SK-N-SH (cell line): ENCODE data around the gene IL6ST.

Experiments
- CHD2 ChIP-seq: fragments of 150-350 bp; IDR thresholded peaks from 2 replicates; pipeline ENCODE4 v1.6.1; 2018; ENCODE audit warnings: low read length; ENCODE audit not compliant: partially characterized antibody
- GABPA ChIP-seq: IDR thresholded peaks from 2 replicates; pipeline ENCODE4 v1.4.0; 2012; ENCODE audit warnings: low read depth, mild to moderate bottlenecking
- RAD21 ChIP-seq: IDR thresholded peaks from 2 replicates; pipeline ENCODE4 v1.6.1; 2012; ENCODE audit warnings: mild to moderate bottlenecking, low read length
- RCOR1 ChIP-seq: fragments of 150-350 bp; IDR thresholded peaks from 2 replicates; pipeline ENCODE4 v1.6.1; 2017; ENCODE audit warnings: antibody characterized with exemption, low read length
- TAF1 ChIP-seq: IDR thresholded peaks from 2 replicates; pipeline ENCODE4 v1.6.1; 2012; ENCODE audit warnings: low read depth, mild to moderate bottlenecking, low read length, moderate library complexity, borderline replicate concordance
- YY1 ChIP-seq: IDR thresholded peaks from 2 replicates; pipeline ENCODE4 v1.4.0; 2012; ENCODE audit warnings: low read depth, mild to moderate bottlenecking
- TF ChIP-seq, protein P1 (sequence below): fragments of 200-600 bp; sonication (generic); IDR thresholded peaks from 2 replicates; pipeline ENCODE4 v1.6.1; 2017; ENCODE audit warnings: antibody characterized with exemption, mild to moderate bottlenecking, moderate library complexity

DNA sequence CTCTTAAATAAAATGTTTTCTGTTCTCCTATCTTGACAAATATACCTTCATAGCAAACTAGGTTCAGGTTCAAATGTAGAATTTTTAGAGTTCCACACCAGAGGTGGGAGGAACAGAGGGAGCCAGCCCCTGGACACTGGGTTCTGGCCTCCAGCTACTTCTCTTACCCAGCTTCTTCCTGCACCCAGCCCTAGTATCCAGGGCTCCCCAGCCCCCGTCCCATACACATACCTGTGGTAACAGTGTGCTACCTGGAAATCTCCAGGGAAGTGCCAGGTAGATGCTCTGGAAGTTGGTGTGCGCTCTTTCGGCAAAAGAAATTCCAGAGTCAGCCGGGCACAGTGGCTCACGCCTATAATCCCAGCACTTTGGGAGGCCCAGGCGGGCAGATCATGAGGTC, 33.9 kb upstream of the IL6ST start:
- TF ChIP-seq RCOR1 (no peak), TAF1 (no peak), CHD2 (no peak), YY1 (no peak), RAD21 (no peak), GABPA (no peak)
- TF ChIP-seq, protein P1, sequence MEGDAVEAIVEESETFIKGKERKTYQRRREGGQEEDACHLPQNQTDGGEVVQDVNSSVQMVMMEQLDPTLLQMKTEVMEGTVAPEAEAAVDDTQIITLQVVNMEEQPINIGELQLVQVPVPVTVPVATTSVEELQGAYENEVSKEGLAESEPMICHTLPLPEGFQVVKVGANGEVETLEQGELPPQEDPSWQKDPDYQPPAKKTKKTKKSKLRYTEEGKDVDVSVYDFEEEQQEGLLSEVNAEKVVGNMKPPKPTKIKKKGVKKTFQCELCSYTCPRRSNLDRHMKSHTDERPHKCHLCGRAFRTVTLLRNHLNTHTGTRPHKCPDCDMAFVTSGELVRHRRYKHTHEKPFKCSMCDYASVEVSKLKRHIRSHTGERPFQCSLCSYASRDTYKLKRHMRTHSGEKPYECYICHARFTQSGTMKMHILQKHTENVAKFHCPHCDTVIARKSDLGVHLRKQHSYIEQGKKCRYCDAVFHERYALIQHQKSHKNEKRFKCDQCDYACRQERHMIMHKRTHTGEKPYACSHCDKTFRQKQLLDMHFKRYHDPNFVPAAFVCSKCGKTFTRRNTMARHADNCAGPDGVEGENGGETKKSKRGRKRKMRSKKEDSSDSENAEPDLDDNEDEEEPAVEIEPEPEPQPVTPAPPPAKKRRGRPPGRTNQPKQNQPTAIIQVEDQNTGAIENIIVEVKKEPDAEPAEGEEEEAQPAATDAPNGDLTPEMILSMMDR, result no peak
